ENCODE results near the gene LGALS4. TPM values are rescaled to one million over a fixed set of nuclear protein-coding genes. Genes with fewer than 3 reads are reported as not detected.
"Not testable (repeated sequence)": the region's sequence is repeated elsewhere in the genome, so short reads cannot be mapped to it uniquely, and the experiment has no call there.

Gene LGALS4
- total RNA-seq, 6 experiments from 2014 or later = 21.0 to 376 (median 186) TPM

GRCh38 chr19:38826856-38827551 is 14.3 kb upstream of the LGALS4 start:
- Histone ChIP-seq H3K27me3 (no peaks in the 10 kb centered on the region), H3K4me1 (peaks cover 0 to 32% (median 15%) of the 10 kb centered on the region in 4 donors), H3K36me3 (peaks cover 0 to 31% (median 8%) of the 10 kb centered on the region in 4 donors), H3K9me3 (no peaks in the 10 kb centered on the region), H3K4me3 (no peak overlapping the region), H3K27ac (no peak overlapping the region)
- no peak for DNase-seq
- ATAC-seq = no peak
- intact Hi-C loops (cut with DNase I) = no loop called here
- TF ChIP-seq POLR2A (IDR thresholded peaks at IDR 0.05) (no peak), CTCF (IDR thresholded peaks at IDR 0.05) (no peak)
- WGBS (ENCODE audit: insufficient coverage, low coverage, low lambda C conversion rate, missing lambda C conversion rate) = 67% methylated on average over 3 of the region's 6 CpGs

GRCh38 chr19:38825936-38826335 is 13.2 kb upstream of the LGALS4 start:
- H3K27ac ChIP-seq; ATAC-seq; DNase-seq; intact Hi-C loops (cut with DNase I); H3K9me3 ChIP-seq; H3K4me3 ChIP-seq; H3K27me3 ChIP-seq: not testable (repeated sequence)
- 52% methylated on average over 2 of the region's 7 CpGs for WGBS (ENCODE audit: insufficient coverage, low coverage, low lambda C conversion rate, missing lambda C conversion rate)
- Histone ChIP-seq H3K36me3 (peaks cover 0 to 31% (median 8%) of the 10 kb centered on the region in 4 donors), H3K4me1 (peaks cover 0 to 29% (median 15%) of the 10 kb centered on the region in 4 donors)

GRCh38 chr19:38821230-38821825 is 8.6 kb upstream of the LGALS4 start:
- peaks cover 0 to 26% (median 11%) of the 10 kb centered on the region in 4 donors for H3K36me3 ChIP-seq
- H3K27ac ChIP-seq; H3K27me3 ChIP-seq; intact Hi-C loops (cut with DNase I); H3K4me3 ChIP-seq; H3K9me3 ChIP-seq: not testable (repeated sequence)
- H3K4me1 ChIP-seq = peaks cover 0 to 16% (median 2%) of the 10 kb centered on the region in 4 donors
- ATAC-seq (peak in 2 of 4 donors; percentile 21 to 25), DNase-seq (peak in 1 of 3 donors; percentile 44)
- 100% methylated on average over 1 of the region's 29 CpGs for WGBS (ENCODE audit: insufficient coverage, low coverage, low lambda C conversion rate, missing lambda C conversion rate)

- intact Hi-C loops (cut with DNase I) = loop anchor here (5.0 to 10.0 kb wide), 2 partner anchors 95 to 253 kb away; no protein-coding TSS in a partner anchor
- Histone ChIP-seq H3K27me3 (no peaks in the 10 kb centered on the region), H3K4me1 (peaks cover 0 to 16% (median 2%) of the 10 kb centered on the region in 4 donors), H3K36me3 (peaks cover 0 to 35% (median 16%) of the 10 kb centered on the region in 4 donors), H3K27ac (no peak overlapping the region), H3K4me3 (no peak overlapping the region), H3K9me3 (no peaks in the 10 kb centered on the region)
- 59% methylated on average over 8 of the region's 13 CpGs for WGBS (ENCODE audit: insufficient coverage, low coverage, low lambda C conversion rate, missing lambda C conversion rate)
- DNase-seq (peak in 1 of 3 donors; percentile 43), ATAC-seq (peak in 3 of 4 donors; percentile 9 to 46 (median 28))
- TF ChIP-seq POLR2A (IDR thresholded peaks at IDR 0.05) (no peak), CTCF (IDR thresholded peaks at IDR 0.05) (no peak)
Observed at GRCh38 chr19:38819231-38819920, 6.6 kb upstream of the LGALS4 start.

- 96% methylated on average over 4 of the region's 15 CpGs for WGBS (ENCODE audit: insufficient coverage, low coverage, low lambda C conversion rate, missing lambda C conversion rate)
- TF ChIP-seq POLR2A (IDR thresholded peaks at IDR 0.05) (no peak), CTCF (IDR thresholded peaks at IDR 0.05) (no peak)
- no peak for ATAC-seq
- no peaks in the 10 kb centered on the region for H3K9me3 ChIP-seq
- H3K4me3 ChIP-seq = no peak overlapping the region
- intact Hi-C loops (cut with DNase I) = loop anchor here (5.0 to 10.0 kb wide), 2 partner anchors 92 to 255 kb away; no protein-coding TSS in a partner anchor
- H3K27me3 ChIP-seq = no peaks in the 10 kb centered on the region
- peak in 1 of 3 donors; percentile 44 for DNase-seq
- H3K4me1 ChIP-seq = peaks cover 0 to 30% (median 6%) of the 10 kb centered on the region in 4 donors
- peaks cover 0 to 33% (median 15%) of the 10 kb centered on the region in 4 donors for H3K36me3 ChIP-seq
- no peak overlapping the region for H3K27ac ChIP-seq
Observed at GRCh38 chr19:38817081-38817480, 4.3 kb upstream of the LGALS4 start.

Data from right lobe of liver (tissue), 6 donors.